Sigmoid colon (tissue), 7 donors: ENCODE data around the gene LY6G6F. TPM values are rescaled to one million over a fixed set of nuclear protein-coding genes. Genes with fewer than 3 reads are reported as not detected.

Experiments used
- DNase-seq: peaks from one replicate; pipeline ENCODE4 v3.0.0-alpha.2; 2019
- H3K27ac ChIP-seq, 4 donors: fragments of 200-600 bp; sonication (generic); one replicate each; pipeline ENCODE4 v1.5.1; 2016 to 2019; ENCODE audit warnings: mild to moderate bottlenecking in 1 of 4
- H3K27me3 ChIP-seq, 3 donors: fragments of 200-600 bp; sonication (generic); one replicate each; pipeline ENCODE4 v1.5.1; 2019; ENCODE audit warnings: mild to moderate bottlenecking in 1 of 3
- H3K36me3 ChIP-seq, 4 donors: fragments of 200-600 bp; sonication (generic); one replicate each; pipeline ENCODE4 v1.5.1; 2016 to 2019
- H3K4me1 ChIP-seq, 4 donors: fragments of 200-600 bp; sonication (generic); one replicate each; pipeline ENCODE4 v1.5.1; 2017 to 2019
- H3K4me3 ChIP-seq, 4 donors: fragments of 200-600 bp; sonication (generic); one replicate each; pipeline ENCODE4 v1.5.1; 2017 to 2019; ENCODE audit warnings: mild to moderate bottlenecking in 2 of 4, moderate library complexity in 1 of 4
- H3K9me3 ChIP-seq, 4 donors: fragments of 200-600 bp in 3 of 4; sonication (generic) in 3 of 4; one replicate each; pipeline versions ENCODE4 v1.5.1 to v1.6.1; 2013 to 2019
- EP300 ChIP-seq, 4 donors: sonication (generic); formaldehyde crosslinking; IDR thresholded peaks; one replicate each; pipeline ENCODE4 v1.6.1; 2017; ENCODE audit warnings: antibody characterized with exemption in 4 of 4
- POLR2A ChIP-seq, 2 donors: fragments of 450-650 bp; IDR thresholded peaks; one replicate each; pipeline ENCODE4 v1.6.1; 2016; ENCODE audit warnings: antibody characterized with exemption in 2 of 2, mild to moderate bottlenecking in 2 of 2, moderate library complexity in 2 of 2
- POLR2AphosphoS5 ChIP-seq, 4 donors: sonication (generic); formaldehyde crosslinking; IDR thresholded peaks; one replicate each; pipeline ENCODE4 v1.6.1; 2017; ENCODE audit warnings: antibody characterized with exemption in 4 of 4
- WGBS, 2 donors: extraction: QIAGEN DNeasy Blood & Tissue Kit; methylation state at CpG; one replicate each; pipeline ENCODE4 v1.1.7; 2013; 5-methylcytosine and 5-hydroxymethylcytosine counted together
- intact Hi-C: fragments of 100-400 bp; cut with DNase I; formaldehyde crosslinking; loops from one replicate; pipeline ENCODE4 v1.15.1; 2023
- polyA plus RNA-seq, 3 donors: library from polyadenylated mRNA; stranded (reverse); fragments of 200-250 nt; gene quantifications; one replicate each; pipeline ENCODE4 v1.2.3, GENCODE V29; 2013
- total RNA-seq, 4 donors: library from RNA; depleted of rRNA; stranded (reverse); fragments of >200 nt; gene quantifications; one replicate each; pipeline ENCODE4 v1.1.0, GENCODE V29; 2016
- TF ChIP-seq, protein P1 (sequence below), 4 experiments: fragments of 450-650 bp in 3 of 4; fragments of 200-600 bp in 1 of 4; IDR thresholded peaks; one replicate each; pipeline ENCODE4 v1.5.1; 2016 to 2019; ENCODE audit warnings: antibody characterized with exemption in 4 of 4, mild to moderate bottlenecking in 3 of 4, moderate library complexity in 2 of 4
- donor health status: healthy with polysubstance abuse.
- donor health status: Bipolar disorder and iron deficiency.
- donor health status: healthy.

Gene LY6G6F
- total and polyA plus RNA-seq, 7 donors: not detected

DNA sequence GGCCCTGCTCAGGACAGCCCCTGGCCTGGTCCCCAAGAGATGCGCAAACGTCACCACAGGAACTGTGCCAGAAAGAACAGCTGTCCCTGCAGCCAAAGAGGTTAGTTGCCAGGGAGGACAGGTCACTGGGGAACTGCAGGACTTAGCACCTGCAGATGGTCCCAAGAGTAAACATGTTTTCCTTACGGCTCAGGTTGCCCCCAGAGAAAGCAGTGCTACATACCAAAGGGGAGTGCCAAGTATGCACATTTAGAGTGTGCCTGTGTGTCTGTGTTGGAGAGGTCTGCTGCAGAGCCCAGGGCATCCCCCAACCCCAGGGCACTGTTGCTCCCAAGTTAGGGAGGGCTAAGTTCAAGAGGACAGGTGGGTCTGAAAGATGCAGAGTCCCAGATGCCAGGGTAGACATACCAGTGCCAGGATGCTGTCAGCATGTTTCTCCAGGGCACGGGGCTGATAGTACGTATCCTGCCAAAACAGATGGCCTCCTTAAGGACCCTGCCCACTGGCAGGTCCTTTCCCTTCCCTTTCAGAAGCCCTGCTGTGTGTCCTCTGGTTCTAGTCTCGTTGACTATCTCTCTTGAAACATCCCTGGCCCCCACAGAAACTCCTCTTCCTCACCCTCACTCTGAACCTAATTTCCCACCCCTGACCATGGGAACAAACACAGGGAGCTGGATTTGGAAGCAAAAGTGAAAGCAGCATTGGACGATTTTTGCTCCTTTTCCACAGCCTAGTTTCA, 4.8 kb upstream of the LY6G6F start:
- WGBS, 2 donors: 24 to 30% methylated on average over 7 of the region's 7 CpGs
- Histone ChIP-seq H3K27me3 (no peaks in the 10 kb centered on the region), H3K9me3 (no peaks in the 10 kb centered on the region), H3K4me3 (peak overlapping the region; percentile 66 to 92 (median 80)), H3K27ac (peak overlapping the region; percentile 94 to 99 (median 97)), H3K4me1 (peaks cover 0 to 36% (median 22%) of the 10 kb centered on the region in 4 donors), H3K36me3 (peaks cover 0 to 38% (median 13%) of the 10 kb centered on the region in 4 donors)
- intact Hi-C loops: loop anchor here (10.0 kb wide), 1 partner anchor 157 kb away; the partner anchor contains the start of genes ATP6V1G2, DDX39B and NFKBIL1
- TF ChIP-seq EP300 (IDR thresholded peaks at IDR 0.05): no peak
- TF ChIP-seq POLR2A (IDR thresholded peaks at IDR 0.05): no peak
- no peak for TF ChIP-seq POLR2AphosphoS5 (IDR thresholded peaks at IDR 0.05)
- TF ChIP-seq, protein P1, sequence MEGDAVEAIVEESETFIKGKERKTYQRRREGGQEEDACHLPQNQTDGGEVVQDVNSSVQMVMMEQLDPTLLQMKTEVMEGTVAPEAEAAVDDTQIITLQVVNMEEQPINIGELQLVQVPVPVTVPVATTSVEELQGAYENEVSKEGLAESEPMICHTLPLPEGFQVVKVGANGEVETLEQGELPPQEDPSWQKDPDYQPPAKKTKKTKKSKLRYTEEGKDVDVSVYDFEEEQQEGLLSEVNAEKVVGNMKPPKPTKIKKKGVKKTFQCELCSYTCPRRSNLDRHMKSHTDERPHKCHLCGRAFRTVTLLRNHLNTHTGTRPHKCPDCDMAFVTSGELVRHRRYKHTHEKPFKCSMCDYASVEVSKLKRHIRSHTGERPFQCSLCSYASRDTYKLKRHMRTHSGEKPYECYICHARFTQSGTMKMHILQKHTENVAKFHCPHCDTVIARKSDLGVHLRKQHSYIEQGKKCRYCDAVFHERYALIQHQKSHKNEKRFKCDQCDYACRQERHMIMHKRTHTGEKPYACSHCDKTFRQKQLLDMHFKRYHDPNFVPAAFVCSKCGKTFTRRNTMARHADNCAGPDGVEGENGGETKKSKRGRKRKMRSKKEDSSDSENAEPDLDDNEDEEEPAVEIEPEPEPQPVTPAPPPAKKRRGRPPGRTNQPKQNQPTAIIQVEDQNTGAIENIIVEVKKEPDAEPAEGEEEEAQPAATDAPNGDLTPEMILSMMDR (IDR thresholded peaks at IDR 0.05): no peak
- DNase-seq: no peak

DNA sequence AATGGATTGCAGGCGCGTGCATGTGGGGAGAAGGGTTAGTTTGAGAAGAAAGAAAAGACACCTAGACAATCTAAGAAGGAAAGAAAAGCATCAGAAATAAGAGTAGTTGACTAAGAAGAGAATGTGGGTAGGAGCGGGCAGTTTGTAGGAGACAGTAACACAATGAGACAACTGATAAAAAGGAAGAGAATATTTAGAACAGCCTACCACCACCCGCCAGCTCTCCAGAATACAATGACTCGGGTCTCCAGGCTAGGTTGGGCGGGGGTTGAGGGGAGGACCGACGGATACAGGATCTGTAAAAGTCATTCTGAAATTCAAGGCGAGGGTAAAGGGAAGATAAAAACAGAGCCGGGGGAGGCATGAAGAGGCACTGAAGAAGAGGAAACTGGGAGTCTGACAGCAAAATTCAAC, 4.3 kb upstream of the LY6G6F start:
- Histone ChIP-seq H3K4me1 (peaks cover 0 to 36% (median 22%) of the 10 kb centered on the region in 4 donors), H3K27ac (peak overlapping the region; percentile 94 to 99 (median 97)), H3K9me3 (no peaks in the 10 kb centered on the region), H3K36me3 (peaks cover 0 to 32% (median 10%) of the 10 kb centered on the region in 4 donors), H3K4me3 (peak overlapping the region; percentile 66 to 92 (median 80)), H3K27me3 (no peaks in the 10 kb centered on the region)
- 0% methylated on average over 10 of the region's 10 CpGs for WGBS, 2 donors
- no peak for DNase-seq
- intact Hi-C loops: loop anchor here (10.0 kb wide), 1 partner anchor 158 kb away; the partner anchor contains the start of genes ATP6V1G2, DDX39B and NFKBIL1
- TF ChIP-seq POLR2AphosphoS5 (IDR thresholded peaks at IDR 0.05) (no peak), POLR2A (IDR thresholded peaks at IDR 0.05) (no peak), EP300 (IDR thresholded peaks at IDR 0.05) (no peak)
- TF ChIP-seq, protein P1 (IDR thresholded peaks at IDR 0.05): no peak

DNA sequence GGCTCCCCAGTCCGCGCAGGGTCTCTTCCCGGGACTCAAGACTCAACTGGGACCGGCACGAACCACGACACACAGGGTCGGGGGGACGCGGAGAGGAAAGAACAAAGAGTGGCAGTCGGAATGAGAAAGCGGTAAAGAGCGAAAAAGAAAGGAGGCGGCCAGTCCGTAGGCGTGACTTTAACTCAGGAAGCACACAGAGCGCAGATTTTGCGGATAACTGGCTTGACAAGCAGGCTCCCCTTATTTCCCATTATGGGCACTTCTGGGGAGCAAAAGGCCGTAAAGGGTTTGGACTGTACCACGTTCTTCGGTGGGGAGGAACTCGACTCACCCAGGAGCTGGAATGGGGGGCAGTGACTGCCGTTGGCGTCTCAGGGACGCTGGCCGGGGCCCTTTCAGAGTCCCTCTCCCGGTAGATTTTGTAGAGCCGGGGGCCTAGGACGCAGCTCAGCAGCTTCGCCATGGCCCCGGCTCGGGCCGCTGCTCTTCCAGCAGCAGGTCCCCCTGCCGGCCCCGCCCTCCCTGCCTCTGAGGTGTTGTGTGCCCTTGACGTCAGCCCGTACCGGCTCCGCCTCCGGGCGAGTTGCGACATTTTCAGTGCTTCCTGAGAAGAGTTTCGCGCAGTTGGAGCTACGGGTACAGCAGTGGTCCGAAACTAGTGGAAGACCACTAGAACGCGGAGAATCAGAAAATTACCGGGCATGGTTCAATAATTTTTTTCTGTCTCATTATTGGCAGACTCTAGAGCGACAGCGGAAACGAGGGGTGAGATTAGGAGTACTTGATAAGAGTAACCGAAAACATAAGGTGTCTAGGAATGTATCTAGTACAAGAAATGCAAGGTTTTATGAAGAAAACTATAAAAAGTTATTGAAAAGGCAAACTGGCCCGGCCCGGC, 3.6 kb upstream of the LY6G6F start, which contains the start of gene ABHD16A:
ABHD16A (minus strand) TSS at position 506 of the 898 bp plus-strand sequence; CDS start at position 463, 43 bp downstream.
- no peaks in the 10 kb centered on the region for H3K27me3 ChIP-seq
- peaks cover 0 to 36% (median 22%) of the 10 kb centered on the region in 4 donors for H3K4me1 ChIP-seq
- no peaks in the 10 kb centered on the region for H3K9me3 ChIP-seq
- peaks cover 0 to 25% (median 8%) of the 10 kb centered on the region in 4 donors for H3K36me3 ChIP-seq
- H3K27ac ChIP-seq: peak within 1 kb of the TSS; percentile 94 to 99 (median 97)
- intact Hi-C loops: loop anchor here (1.0 to 10.0 kb wide), 2 partner anchors 25 to 158 kb away; partner anchors contain the start of genes ATP6V1G2, DDX39B and NFKBIL1
- H3K4me3 ChIP-seq: peak within 1 kb of the TSS; percentile 66 to 92 (median 80)
- DNase-seq: peak; percentile 100
- TF ChIP-seq POLR2A (IDR thresholded peaks at IDR 0.05) (peak; percentile 99), POLR2AphosphoS5 (IDR thresholded peaks at IDR 0.05) (peak; percentile 98 to 99 (median 99)), EP300 (IDR thresholded peaks at IDR 0.05) (peak in 2 of 4 donors; percentile 66 to 82)
- TF ChIP-seq, protein P1 (IDR thresholded peaks at IDR 0.05): no peak
- 0 to 1% methylated on average over 54 of the region's 54 CpGs for WGBS, 2 donors

DNA sequence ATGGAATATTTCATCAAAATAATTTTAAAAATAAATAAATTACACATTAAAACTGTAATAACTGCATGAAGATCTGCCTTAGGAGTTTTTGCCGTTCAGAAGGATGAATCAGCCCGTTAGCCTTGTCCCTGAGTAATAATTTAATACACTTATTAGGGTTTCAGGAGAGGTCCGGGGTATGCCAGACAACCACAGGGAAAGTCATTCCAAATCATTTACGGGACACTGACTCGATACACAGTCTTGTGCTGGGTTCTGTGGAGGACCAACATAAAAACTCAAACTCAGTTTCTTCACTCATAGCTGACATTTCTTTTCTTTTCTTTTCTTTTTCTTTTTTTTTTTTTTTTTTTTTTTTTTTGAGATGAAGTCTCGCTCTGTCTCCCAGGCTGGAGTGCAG, 735 bp upstream of the LY6G6F start:
- Histone ChIP-seq H3K4me1 (peaks cover 0 to 24% (median 15%) of the 10 kb centered on the region in 4 donors), H3K9me3 (no peaks in the 10 kb centered on the region), H3K27ac (no peak overlapping the region), H3K4me3 (no peak overlapping the region), H3K36me3 (peaks cover 0 to under 1% (median 0%) of the 10 kb centered on the region in 4 donors), H3K27me3 (no peaks in the 10 kb centered on the region)
- 93% methylated on average over 6 of the region's 6 CpGs for WGBS, 2 donors
- intact Hi-C loops: loop anchor here (5.0 to 10.0 kb wide), 2 partner anchors 86 to 161 kb away; partner anchors contain the start of genes ATP6V1G2, DDX39B and NFKBIL1
- no peak for TF ChIP-seq POLR2AphosphoS5 (IDR thresholded peaks at IDR 0.05)
- TF ChIP-seq POLR2A (IDR thresholded peaks at IDR 0.05): no peak
- no peak for TF ChIP-seq EP300 (IDR thresholded peaks at IDR 0.05)
- TF ChIP-seq, protein P1 (IDR thresholded peaks at IDR 0.05): no peak
- no peak for DNase-seq
